ENCODE measurements around the gene THSD4.

- TF ChIP-seq POLR2AphosphoS5 (IDR thresholded peaks at IDR 0.05; ENCODE audit: low read depth, low read length) (no peak), TAF1 (IDR thresholded peaks at IDR 0.05; ENCODE audit: borderline replicate concordance, low read depth, low read length) (no peak)
Observed at GRCh38 chr15:71820127-71820526, 704.9 kb downstream of the THSD4 start.
